ENCODE measurements around the gene DLGAP1. TPM values are rescaled to one million over a fixed set of nuclear protein-coding genes. Genes with fewer than 3 reads are reported as not detected.

The DLGAP1 gene
- total and polyA plus RNA-seq, 2 experiments from 2014 or later: 17.0 to 48.5 TPM

GRCh38 chr18:3826021-3826420 lies 629.1 kb downstream of the DLGAP1 start:
- Mint-ChIP-seq H3K36me3 (ENCODE audit: low read depth) (peaks cover 5% of the 10 kb centered on the region; the same call in 1 of the 3 replicates), H3K4me1 (peaks cover 30% of the 10 kb centered on the region), H3K9me3 (peaks cover 4% of the 10 kb centered on the region; the same call in 1 of the 3 replicates), H3K27me3 (ENCODE audit: insufficient read depth, low read depth, poor library complexity) (peaks cover 1% of the 10 kb centered on the region), H3K4me3 (no peak overlapping the region), H3K27ac (no peak overlapping the region; the same call in 1 of the 2 replicates)
- Histone ChIP-seq H3K79me2 (replicated peaks; ENCODE audit: insufficient read depth) (no peaks in the 10 kb centered on the region), H3K4me2 (no peak overlapping the region), H3K27me3 (ENCODE audit: insufficient read depth) (no peaks in the 10 kb centered on the region), H3K9me2 (ENCODE audit: insufficient read depth) (0 out of 2 replicates have a peak, but pooled peaks cover 2% of the 10 kb centered on the region), H3F3A (replicated peaks; ENCODE audit: low read depth) (0 out of 2 replicates have a peak, but pooled peaks cover 6% of the 10 kb centered on the region), H2AFZ (no peak overlapping the region), H3K4me3 (no peak overlapping the region), H3K36me3 (ENCODE audit: insufficient read depth) (no peaks in the 10 kb centered on the region), H3K4me1 (ENCODE audit: insufficient read depth) (peaks cover 23% of the 10 kb centered on the region), H3K27ac (ENCODE audit: low read depth) (no peak overlapping the region), H4K20me1 (replicated peaks; ENCODE audit: insufficient read depth) (no peaks in the 10 kb centered on the region)
- no peak for ATAC-seq
- DNase-seq (ENCODE audit: low spot score): no peak
- no peak for TF ChIP-seq POLR2AphosphoS5 (IDR thresholded peaks at IDR 0.05; ENCODE audit: low read depth)
- TF ChIP-seq CREB1 (CRISPR knock-in tag; IDR thresholded peaks at IDR 0.05; ENCODE audit: low read depth): no peak
- no peak for TF ChIP-seq EZH2 (IDR thresholded peaks at IDR 0.05; ENCODE audit: low read depth, unreplicated experiment)
- no peak for TF ChIP-seq STAT1 (IDR thresholded peaks at IDR 0.05; ENCODE audit: unreplicated experiment)
- TF ChIP-seq JUNB (IDR thresholded peaks at IDR 0.05; ENCODE audit: unreplicated experiment): no peak
- TF ChIP-seq ETS1 (IDR thresholded peaks at IDR 0.05): no peak
- no peak for TF ChIP-seq ZNF462 (CRISPR knock-in tag; IDR thresholded peaks at IDR 0.05)
- TF ChIP-seq ZNF114 (CRISPR knock-in tag; IDR thresholded peaks at IDR 0.05): no peak
- TF ChIP-seq CTCF (conservative IDR thresholded peaks at IDR 0.05; ENCODE audit: low read depth in 2 of 2): no peak
- TF ChIP-seq EZH2phosphoT487 (IDR thresholded peaks at IDR 0.05; ENCODE audit: unreplicated experiment): no peak
- TF ChIP-seq REST (IDR thresholded peaks at IDR 0.05; ENCODE audit: unreplicated experiment): no peak
- no peak for TF ChIP-seq ZNF331 (CRISPR knock-in tag; IDR thresholded peaks at IDR 0.05; ENCODE audit: low read depth)
- TF ChIP-seq NANOG (IDR thresholded peaks at IDR 0.05; ENCODE audit: borderline replicate concordance): no peak

Measured in GM23338 (cell line).